Keratinocyte (primary cell): ENCODE results near the gene DGKA. TPM values are rescaled to one million over a fixed set of nuclear protein-coding genes. Genes with fewer than 3 reads are reported as not detected.

Experiments used
- DNase-seq: peaks from one replicate; pipeline ENCODE4 v3.0.0-alpha.2; 2011; ENCODE audit warnings: low read depth, missing footprints, low spot score
- FAIRE-seq: peaks from 2 replicates; lab custom pipeline; 2011; peaks lifted over from hg19 to GRCh38; lab: Jason Lieb, UNC
- H2AFZ ChIP-seq: 2 replicates; pipeline ENCODE4 v1.6.0; 2012; ENCODE audit warnings: low read length, control low read depth, inconsistent platforms; ENCODE audit not compliant: control insufficient read depth
- H3K27ac ChIP-seq: 2 replicates; pipeline ENCODE4 v1.5.1; 2011; ENCODE audit warnings: low read length; ENCODE audit not compliant: control insufficient read depth, insufficient read depth
- H3K27me3 ChIP-seq: 3 replicates; pipeline ENCODE4 v1.6.0; 2011; ENCODE audit warnings: low read length; ENCODE audit not compliant: control insufficient read depth, insufficient read depth; ENCODE audit errors: extremely low read depth
- H3K36me3 ChIP-seq, 2 experiments: 2 replicates in 1 of 2; 3 replicates in 1 of 2; pipeline ENCODE4 v1.5.1; 2011; ENCODE audit warnings: low read length in 2 of 2, mild to moderate bottlenecking in 1 of 2; ENCODE audit not compliant: control insufficient read depth in 2 of 2, insufficient read depth in 2 of 2; ENCODE audit errors: extremely low read depth in 1 of 2
- H3K4me1 ChIP-seq: 3 replicates; pipeline ENCODE4 v1.5.1; 2011; ENCODE audit warnings: low read length; ENCODE audit not compliant: control insufficient read depth, insufficient read depth; ENCODE audit errors: extremely low read depth
- H3K4me2 ChIP-seq: 3 replicates; pipeline ENCODE4 v1.6.0; 2011; ENCODE audit warnings: low read depth, low read length; ENCODE audit not compliant: control insufficient read depth, insufficient read depth; ENCODE audit errors: extremely low read depth
- H3K4me3 ChIP-seq, 3 experiments: fragments of 200-600 bp in 1 of 3; sonication (generic) in 1 of 3; 2 replicates in 2 of 3; 3 replicates in 1 of 3; pipeline ENCODE4 v1.5.1; 2011 to 2016; ENCODE audit warnings: low read length in 3 of 3, mild to moderate bottlenecking in 3 of 3, control low read depth in 2 of 3, inconsistent platforms in 1 of 3, low read depth in 1 of 3, mixed read lengths in 1 of 3, mixed run types in 1 of 3, moderate library complexity in 1 of 3; ENCODE audit not compliant: control insufficient read depth in 2 of 3, insufficient read depth in 2 of 3; ENCODE audit errors: extremely low read depth in 1 of 3
- H3K79me2 ChIP-seq: 2 replicates; pipeline ENCODE4 v1.6.0; 2012; ENCODE audit warnings: low read length; ENCODE audit not compliant: control insufficient read depth, insufficient read depth
- H3K9ac ChIP-seq: 3 replicates; pipeline ENCODE4 v1.6.0; 2011; ENCODE audit warnings: low read length; ENCODE audit not compliant: control insufficient read depth, insufficient read depth; ENCODE audit errors: extremely low read depth
- H3K9me1 ChIP-seq: 3 replicates; pipeline ENCODE4 v1.6.0; 2011; ENCODE audit warnings: low read length; ENCODE audit not compliant: control insufficient read depth, insufficient read depth; ENCODE audit errors: extremely low read depth
- H3K9me3 ChIP-seq: 2 replicates; pipeline ENCODE4 v1.5.1; 2012; ENCODE audit warnings: low read depth, low read length; ENCODE audit not compliant: control insufficient read depth
- H4K20me1 ChIP-seq: 3 replicates; pipeline ENCODE4 v1.6.0; 2011; ENCODE audit warnings: low read length; ENCODE audit not compliant: control insufficient read depth, insufficient read depth; ENCODE audit errors: extremely low read depth
- EZH2 ChIP-seq: IDR thresholded peaks from one replicate; pipeline ENCODE4 v1.6.1; 2012; ENCODE audit warnings: inconsistent platforms, mild to moderate bottlenecking, low read length, moderate library complexity
- dilution Hi-C: fragments of 300-500 bp; cut with MboI; formaldehyde crosslinking; loops from one replicate; pipeline ENCODE4 v1.7.0; 2020; ENCODE audit warnings: low sequenced_read_pairs; ENCODE audit not compliant: extremely low pct_ligation_motif_present
- polyA plus RNA-seq, 5 experiments: library from polyadenylated mRNA; depleted of rRNA in 3 of 5; stranded (reverse) in 3 of 5; stranded (forward) in 1 of 5; unstranded in 1 of 5; fragments of >200 nt; gene quantifications; 1 replicate in 1 of 5; 2 replicates in 3 of 5; 3 replicates in 1 of 5; pipeline versions ENCODE4 v1.2.1 to v1.2.3, GENCODE V29; 2011 to 2012; ENCODE audit warnings: missing spikeins in 2 of 5, low read depth in 1 of 5, low replicate concordance in 1 of 5
- TF ChIP-seq, protein P1 (sequence below), 3 experiments: IDR thresholded peaks in 1 of 3; conservative IDR thresholded peaks in 1 of 3; optimal IDR thresholded peaks in 1 of 3; 2 replicates in 2 of 3; 3 replicates in 1 of 3; pipeline versions ENCODE3 to v1.5.1; 2011; ENCODE audit warnings: low read length in 3 of 3, mild to moderate bottlenecking in 3 of 3, moderate library complexity in 2 of 3, control low read depth in 1 of 3, inconsistent platforms in 1 of 3; ENCODE audit not compliant: insufficient read depth in 2 of 3; ENCODE audit errors: extremely low read depth in 1 of 3

The DGKA gene
- polyA plus RNA-seq, 1 donor (not counting 4 experiments of a cell fraction or from before 2014, with no cell fraction given), result 174 TPM

DNA sequence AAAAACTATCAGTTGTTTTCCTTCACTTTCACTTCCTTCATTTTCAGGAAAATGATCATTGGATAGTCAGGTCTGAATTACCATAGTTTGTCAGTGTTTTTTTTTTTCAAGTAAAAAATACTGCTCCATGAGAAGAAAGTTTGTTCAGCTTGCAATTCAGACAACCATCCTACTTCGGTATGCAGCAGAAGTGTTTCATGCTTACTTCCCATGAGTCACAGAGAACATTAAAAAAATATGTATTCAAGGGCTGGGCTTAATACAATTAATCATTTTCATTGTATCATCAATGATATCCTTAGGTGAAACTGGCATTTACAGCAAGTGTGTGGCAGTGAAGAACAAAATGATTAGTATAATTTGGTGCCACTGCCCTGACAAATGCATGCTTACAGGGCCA lies 24.9 kb upstream of the DGKA start:
- DNase-seq (no peak), FAIRE-seq (peak; percentile 36)
- peaks cover 3% of the 10 kb centered on the region for H4K20me1 ChIP-seq
- no peak overlapping the region for H3K9ac ChIP-seq
- H3K4me3 ChIP-seq, result no peak overlapping the region
- H3K9me1 ChIP-seq, result no peaks in the 10 kb centered on the region
- peaks cover 19% of the 10 kb centered on the region for H3K4me1 ChIP-seq
- no peaks in the 10 kb centered on the region for H3K9me3 ChIP-seq
- no peak overlapping the region for H2AFZ ChIP-seq
- peak overlapping the region; percentile 64 for H3K4me2 ChIP-seq
- H3K36me3 ChIP-seq, result peaks cover 7 to 12% of the 10 kb centered on the region in 2 experiments
- peaks cover 2% of the 10 kb centered on the region for H3K79me2 ChIP-seq
- no peaks in the 10 kb centered on the region for H3K27me3 ChIP-seq
- TF ChIP-seq, protein P1, sequence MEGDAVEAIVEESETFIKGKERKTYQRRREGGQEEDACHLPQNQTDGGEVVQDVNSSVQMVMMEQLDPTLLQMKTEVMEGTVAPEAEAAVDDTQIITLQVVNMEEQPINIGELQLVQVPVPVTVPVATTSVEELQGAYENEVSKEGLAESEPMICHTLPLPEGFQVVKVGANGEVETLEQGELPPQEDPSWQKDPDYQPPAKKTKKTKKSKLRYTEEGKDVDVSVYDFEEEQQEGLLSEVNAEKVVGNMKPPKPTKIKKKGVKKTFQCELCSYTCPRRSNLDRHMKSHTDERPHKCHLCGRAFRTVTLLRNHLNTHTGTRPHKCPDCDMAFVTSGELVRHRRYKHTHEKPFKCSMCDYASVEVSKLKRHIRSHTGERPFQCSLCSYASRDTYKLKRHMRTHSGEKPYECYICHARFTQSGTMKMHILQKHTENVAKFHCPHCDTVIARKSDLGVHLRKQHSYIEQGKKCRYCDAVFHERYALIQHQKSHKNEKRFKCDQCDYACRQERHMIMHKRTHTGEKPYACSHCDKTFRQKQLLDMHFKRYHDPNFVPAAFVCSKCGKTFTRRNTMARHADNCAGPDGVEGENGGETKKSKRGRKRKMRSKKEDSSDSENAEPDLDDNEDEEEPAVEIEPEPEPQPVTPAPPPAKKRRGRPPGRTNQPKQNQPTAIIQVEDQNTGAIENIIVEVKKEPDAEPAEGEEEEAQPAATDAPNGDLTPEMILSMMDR (optimal IDR thresholded peaks at IDR 0.05 in 1 of 3, IDR thresholded peaks at IDR 0.05 in 1 of 3, conservative IDR thresholded peaks at IDR 0.05 in 1 of 3; ENCODE audit: extremely low read depth in 1 of 3, insufficient read depth in 2 of 3, low read length in 3 of 3), result no peak
- no peak for TF ChIP-seq EZH2
- dilution Hi-C loops, result no loop called here
- H3K27ac ChIP-seq, result no peak overlapping the region

DNA sequence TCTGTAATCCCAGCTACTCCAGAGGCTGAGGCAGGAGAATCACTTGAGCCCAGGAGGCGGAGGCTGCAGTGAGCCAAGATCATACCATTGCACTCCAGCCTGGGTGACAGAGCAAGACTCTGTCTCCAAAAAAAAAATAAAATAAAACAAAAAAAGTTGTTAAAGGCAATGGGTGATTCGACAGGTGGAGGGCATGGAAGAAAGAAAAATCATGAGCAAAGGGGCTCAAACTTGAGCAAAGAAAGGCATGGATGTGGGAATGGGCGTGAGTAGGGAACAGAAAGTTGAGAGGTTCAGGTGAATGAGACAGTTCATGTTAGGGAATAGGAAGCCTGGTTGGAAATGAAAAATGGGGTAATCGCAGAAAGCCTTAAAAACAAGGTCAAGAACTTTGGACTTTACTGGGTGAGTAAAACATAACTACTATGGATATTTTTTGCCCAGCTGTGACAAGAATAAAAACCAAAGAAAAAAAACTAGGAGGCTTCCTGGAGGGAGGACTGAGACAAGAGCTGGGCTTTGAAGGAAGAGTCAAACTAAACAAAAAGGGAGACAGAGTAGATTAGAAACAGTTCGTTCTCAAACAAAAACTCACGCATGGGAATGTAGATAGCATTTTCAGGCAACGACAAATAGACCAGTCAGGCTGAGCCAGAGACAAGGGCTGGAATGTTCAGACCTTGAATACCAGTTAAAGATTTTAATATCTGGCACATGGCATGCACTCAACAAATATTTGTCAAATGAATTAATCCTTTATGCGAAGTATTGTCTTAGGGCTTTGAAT lies 22.0 kb upstream of the DGKA start:
- dilution Hi-C loops, result no loop called here
- peaks cover 21% of the 10 kb centered on the region for H3K4me1 ChIP-seq
- H2AFZ ChIP-seq, result peak overlapping the region; percentile 1
- H3K27me3 ChIP-seq, result no peaks in the 10 kb centered on the region
- no peaks in the 10 kb centered on the region for H3K9me1 ChIP-seq
- peak overlapping the region; percentile 44 for H3K4me2 ChIP-seq
- no peak overlapping the region for H3K27ac ChIP-seq
- no peaks in the 10 kb centered on the region for H3K9me3 ChIP-seq
- no peak overlapping the region for H3K4me3 ChIP-seq
- peak overlapping the region; percentile 9 for H3K9ac ChIP-seq
- no peak for FAIRE-seq
- H3K79me2 ChIP-seq, result peaks cover 12% of the 10 kb centered on the region
- H3K36me3 ChIP-seq, result peaks cover 0 to 1% of the 10 kb centered on the region in 2 experiments
- H4K20me1 ChIP-seq, result peaks cover 3% of the 10 kb centered on the region
- DNase-seq, result no peak
- TF ChIP-seq, protein P1 (optimal IDR thresholded peaks at IDR 0.05 in 1 of 3, IDR thresholded peaks at IDR 0.05 in 1 of 3, conservative IDR thresholded peaks at IDR 0.05 in 1 of 3; ENCODE audit: extremely low read depth in 1 of 3, insufficient read depth in 2 of 3, low read length in 3 of 3), result no peak
- no peak for TF ChIP-seq EZH2
